Activated CD8-positive, alpha-beta memory T cell treated with anti-CD3 and anti-CD28 coated beads, Interleukin-2, amount 50 U/mL, for 48 hours (primary cell): ENCODE measurements around the gene LAMA3.

Source experiments
- DNase-seq: peaks from one replicate; pipeline ENCODE4 v3.0.0-alpha.2; 2020

LAMA3 gene

DNA sequence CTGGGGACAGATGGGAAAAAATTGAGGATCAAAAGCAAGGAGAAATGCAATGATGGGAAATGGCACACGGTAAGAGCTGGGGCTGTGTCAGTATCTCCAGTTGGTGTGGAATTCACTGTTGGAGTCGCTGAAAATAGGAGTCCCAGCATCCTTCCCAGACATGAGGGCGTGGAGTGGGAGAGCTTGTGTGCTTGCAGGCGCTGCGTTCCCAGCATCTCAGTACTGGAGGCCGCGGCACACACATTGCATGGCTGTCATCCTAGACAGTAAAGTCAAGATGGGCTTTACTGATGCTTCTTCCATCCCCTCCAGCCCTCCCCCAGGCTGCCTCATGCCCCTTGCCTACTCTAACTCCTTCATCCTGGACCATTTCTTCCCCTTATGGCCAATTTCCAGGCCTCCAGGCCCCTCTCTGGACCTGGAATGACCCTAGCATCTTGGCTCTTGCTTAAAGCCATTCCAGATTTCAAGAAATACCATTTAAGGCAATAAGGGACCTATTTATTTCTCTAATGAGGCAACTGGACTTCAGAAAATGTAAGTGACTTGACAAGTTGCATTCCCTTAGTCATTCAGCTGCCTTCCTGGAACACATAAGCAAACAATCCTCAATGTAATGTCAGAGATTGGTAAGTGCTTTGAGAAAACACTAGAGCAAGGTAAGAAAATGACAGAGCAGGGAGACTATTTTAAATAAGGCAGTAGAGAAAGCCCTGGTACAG, 254.8 kb downstream of the LAMA3 start:
- no peak for DNase-seq

GRCh38 chr18:23945416-23946079, 256.3 kb downstream of the LAMA3 start:
- DNase-seq: no peak

- no peak for DNase-seq
Measured at GRCh38 chr18:23949863-23950262, 260.6 kb downstream of the LAMA3 start.

DNA sequence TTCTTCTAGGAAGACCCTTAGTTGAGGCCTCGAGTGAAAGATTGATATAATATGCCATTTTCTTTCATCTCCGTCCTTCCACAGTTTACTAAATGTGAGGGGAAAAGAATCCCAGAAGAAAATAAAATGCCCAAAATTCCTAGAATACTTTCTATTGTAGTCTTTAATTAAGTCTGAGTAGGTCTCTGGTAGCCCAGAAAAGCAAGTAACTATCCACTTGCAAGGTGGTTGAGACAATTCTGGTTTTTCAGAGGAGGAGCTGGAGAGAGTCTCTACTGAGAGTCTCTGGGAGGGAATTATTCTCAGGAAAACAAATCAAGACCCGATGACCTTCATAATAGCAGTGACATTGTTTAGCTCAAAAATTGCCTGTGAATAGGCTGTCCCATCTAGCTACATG, 261.4 kb downstream of the LAMA3 start:
- no peak for DNase-seq

- DNase-seq: no peak
Measured at GRCh38 chr18:23951206-23951605, 262.0 kb downstream of the LAMA3 start.

- no peak for DNase-seq
Measured at GRCh38 chr18:23953984-23954383, 264.7 kb downstream of the LAMA3 start.

DNA sequence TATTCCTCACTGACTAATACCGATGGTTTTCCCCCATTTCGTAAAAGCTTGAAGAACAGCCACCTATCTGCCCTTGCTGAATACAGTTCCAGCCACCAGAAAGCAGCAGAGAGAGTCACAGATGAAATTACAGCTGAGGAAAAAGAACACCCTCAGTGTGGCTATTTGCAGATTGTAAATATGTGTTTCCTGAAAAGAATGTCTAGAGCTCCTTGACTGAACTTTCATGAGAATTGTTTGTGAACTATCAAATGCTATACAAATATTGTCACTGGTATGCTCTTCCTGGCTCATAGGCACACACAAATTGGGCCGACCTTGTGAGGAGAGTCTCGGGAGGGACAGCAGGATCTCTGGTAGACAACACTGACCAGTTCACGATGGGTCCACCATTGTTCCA, 267.2 kb downstream of the LAMA3 start:
- DNase-seq: no peak

- DNase-seq: no peak
Measured at GRCh38 chr18:23958036-23958435, 268.8 kb downstream of the LAMA3 start.

- DNase-seq: no peak
Measured at GRCh38 chr18:23963443-23964165, 274.4 kb downstream of the LAMA3 start.

DNA sequence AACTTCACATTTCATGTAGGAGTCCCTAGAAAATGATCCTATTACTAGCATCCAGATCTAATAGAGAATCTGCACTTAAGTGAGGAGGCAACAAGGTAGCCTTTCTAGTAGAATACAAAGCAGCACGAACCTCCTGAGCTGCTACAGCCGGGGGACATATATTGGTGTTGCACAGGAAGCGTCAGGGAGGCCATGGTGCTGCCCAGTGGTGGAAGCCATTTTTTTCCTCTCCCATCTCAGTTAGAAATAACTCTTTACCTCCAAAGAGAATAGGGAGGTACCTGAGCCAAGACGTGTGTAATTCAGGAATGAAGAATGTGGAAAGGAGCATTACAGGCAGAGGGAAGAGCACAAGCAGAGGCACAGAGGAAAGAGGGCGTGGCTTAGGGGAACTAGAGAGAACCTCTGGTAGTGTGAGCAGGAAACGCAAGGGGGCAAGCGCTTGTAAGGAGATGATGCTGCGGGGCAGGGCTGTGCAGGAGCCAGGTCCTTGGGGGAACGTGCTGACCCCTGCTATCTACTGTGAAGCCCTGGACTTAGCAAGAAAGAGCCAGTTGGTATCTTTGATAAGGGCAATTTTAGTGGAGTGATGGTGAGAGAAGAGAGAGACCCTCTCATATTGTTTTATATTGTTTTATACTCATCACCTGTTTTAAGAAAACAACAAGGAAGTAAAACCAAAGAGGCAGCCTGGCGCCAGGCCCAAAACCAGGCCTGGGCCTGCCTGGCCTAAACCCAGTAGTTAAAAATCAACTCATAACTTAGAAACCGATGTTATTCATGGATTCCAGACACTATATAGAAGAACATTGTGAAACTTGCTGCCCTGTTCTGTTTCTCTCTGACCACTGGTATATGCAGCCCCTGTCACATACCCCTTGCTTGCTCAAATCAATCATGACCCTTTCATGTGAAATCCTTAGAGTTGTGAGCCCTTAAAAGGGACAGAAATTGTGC, 275.3 kb downstream of the LAMA3 start:
- DNase-seq: peak; percentile 71

DNA sequence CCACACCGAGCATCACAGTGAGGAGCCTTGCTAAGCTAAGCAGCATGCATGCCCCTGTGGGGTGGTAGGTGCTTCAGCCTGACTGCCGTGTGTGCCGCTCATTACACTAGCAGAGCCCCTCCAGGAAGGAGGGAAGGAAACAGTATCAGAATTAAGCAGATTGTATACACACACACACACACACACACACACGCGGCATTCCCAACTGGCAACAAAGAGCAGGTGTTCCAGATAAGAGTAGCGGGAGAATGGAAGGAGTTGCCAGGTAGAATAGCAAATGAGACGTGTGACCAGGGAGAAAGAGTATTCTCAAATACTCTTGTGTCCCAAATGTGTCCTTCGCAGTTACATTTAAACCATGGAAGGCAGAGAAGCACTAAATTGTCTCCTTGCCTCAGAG, 277.7 kb downstream of the LAMA3 start:
- no peak for DNase-seq

GRCh38 chr18:23967321-23968089, 278.3 kb downstream of the LAMA3 start:
- no peak for DNase-seq

- DNase-seq: no peak
Measured at GRCh38 chr18:23968638-23969604, 279.7 kb downstream of the LAMA3 start.

DNA sequence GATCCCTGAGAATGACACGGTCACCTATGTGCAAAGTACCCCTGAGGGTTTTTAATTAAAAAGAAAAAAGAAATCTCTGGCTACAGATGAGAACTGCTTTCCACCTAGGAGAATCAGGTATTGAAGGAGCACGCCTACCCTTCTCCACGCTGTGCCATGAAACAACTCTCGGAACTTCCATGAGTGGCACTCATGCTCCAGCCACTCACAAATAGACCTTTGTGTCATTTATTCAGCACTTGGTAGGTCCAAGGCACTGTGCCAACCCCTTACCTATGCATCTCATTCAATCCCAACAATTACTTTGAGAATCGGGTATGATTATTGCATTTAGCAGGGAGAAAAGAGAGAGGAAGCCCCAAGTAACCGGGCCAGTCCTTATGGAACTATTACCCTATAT, 280.4 kb downstream of the LAMA3 start:
- DNase-seq: no peak

GRCh38 chr18:23970161-23971096, 281.2 kb downstream of the LAMA3 start:
- DNase-seq: no peak

GRCh38 chr18:23971097-23971440, 281.8 kb downstream of the LAMA3 start:
- DNase-seq: no peak

- no peak for DNase-seq
Measured at GRCh38 chr18:23971666-23972230, 282.5 kb downstream of the LAMA3 start.

DNA sequence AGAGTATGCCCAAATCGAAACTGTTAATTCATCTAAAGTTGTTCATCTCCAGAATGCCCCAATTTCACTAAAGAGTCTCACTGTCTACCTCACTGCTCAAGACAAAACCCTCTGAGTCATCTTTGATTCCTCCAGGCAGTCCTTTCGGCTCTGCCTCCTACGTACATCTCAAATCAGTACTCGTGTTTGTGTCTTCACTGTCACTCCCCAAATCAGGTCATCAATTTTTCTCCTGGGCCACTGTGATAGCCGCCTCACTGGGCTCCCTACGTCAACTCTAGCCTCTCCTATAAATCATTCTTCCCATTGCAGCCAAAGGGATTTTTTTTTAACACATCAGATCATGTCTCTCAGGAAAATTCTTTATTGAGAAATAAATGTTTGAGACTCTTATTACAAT, 283.2 kb downstream of the LAMA3 start:
- DNase-seq: no peak

- no peak for DNase-seq
Measured at GRCh38 chr18:23977103-23977502, 287.9 kb downstream of the LAMA3 start.
